Ishikawa (cell line): Measurements from ENCODE around the gene BLOC1S6.

Source experiments
- CEBPB ChIP-seq: IDR thresholded peaks from 2 replicates; pipeline ENCODE4 v1.6.1; 2012
- CREB1 ChIP-seq: IDR thresholded peaks from 2 replicates; pipeline ENCODE4 v1.6.1; 2012; ENCODE audit warnings: low read depth
- EGR1 ChIP-seq: IDR thresholded peaks from 2 replicates; pipeline ENCODE4 v1.6.1; 2012
- EP300 ChIP-seq: IDR thresholded peaks from 2 replicates; pipeline ENCODE4 v1.6.1; 2012; ENCODE audit warnings: borderline replicate concordance
- FOXM1 ChIP-seq: IDR thresholded peaks from 2 replicates; pipeline ENCODE4 v1.6.1; 2012; ENCODE audit warnings: low read depth, borderline replicate concordance
- MAX ChIP-seq: IDR thresholded peaks from 2 replicates; pipeline ENCODE4 v1.6.1; 2012
- NFIC ChIP-seq: IDR thresholded peaks from 2 replicates; pipeline ENCODE4 v1.6.1; 2012
- RAD21 ChIP-seq: IDR thresholded peaks from 2 replicates; pipeline ENCODE4 v1.6.1; 2012; ENCODE audit warnings: low read depth
- REST ChIP-seq: IDR thresholded peaks from 2 replicates; pipeline ENCODE4 v1.6.1; 2012; ENCODE audit warnings: low read depth, mild to moderate bottlenecking
- TAF1 ChIP-seq: IDR thresholded peaks from 2 replicates; pipeline ENCODE4 v1.6.1; 2012; ENCODE audit warnings: low read depth, mild to moderate bottlenecking
- TCF12 ChIP-seq: IDR thresholded peaks from 2 replicates; pipeline ENCODE4 v1.6.1; 2012; ENCODE audit warnings: low read depth
- TEAD4 ChIP-seq: IDR thresholded peaks from 2 replicates; pipeline ENCODE4 v1.6.1; 2012
- USF1 ChIP-seq: IDR thresholded peaks from 2 replicates; pipeline ENCODE4 v1.6.1; 2012
- YY1 ChIP-seq: IDR thresholded peaks from 2 replicates; pipeline ENCODE4 v1.6.1; 2012; ENCODE audit warnings: low read depth
- ZBTB7A ChIP-seq: IDR thresholded peaks from 2 replicates; pipeline ENCODE4 v1.6.1; 2012; ENCODE audit warnings: low read depth

BLOC1S6 gene

GRCh38 chr15:45543051-45543450, 44.1 kb upstream of the BLOC1S6 start:
- no peak for TF ChIP-seq CEBPB
- no peak for TF ChIP-seq TEAD4
- no peak for TF ChIP-seq FOXM1
- TF ChIP-seq RAD21 = no peak
- TF ChIP-seq USF1 = no peak
- TF ChIP-seq TCF12 = no peak

- TF ChIP-seq MAX = no peak
These were observed 42.7 kb upstream of the BLOC1S6 start for GRCh38 chr15:45544266-45545023.

DNA sequence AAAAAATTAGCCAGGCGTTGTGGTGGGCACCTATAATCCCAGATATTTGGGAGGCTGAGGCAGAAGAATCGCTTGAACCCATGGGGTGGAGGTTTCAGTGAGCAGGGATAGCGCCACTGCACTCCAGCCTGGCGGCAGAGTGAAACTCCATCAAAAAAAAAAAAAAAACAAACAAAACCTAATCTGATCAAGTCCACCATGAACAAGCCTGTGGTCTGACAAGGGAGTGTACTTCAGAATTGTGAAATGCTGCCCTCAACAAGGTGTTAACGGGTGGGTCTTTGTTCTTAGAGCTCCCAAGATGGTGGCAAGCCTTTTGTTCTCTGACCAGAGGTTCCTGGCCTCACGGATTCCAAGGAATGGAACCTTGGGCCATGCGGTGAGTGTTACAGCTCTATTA, 40.4 kb upstream of the BLOC1S6 start:
- no peak for TF ChIP-seq ZBTB7A
- no peak for TF ChIP-seq EGR1
- TF ChIP-seq CEBPB = no peak
- TF ChIP-seq USF1 = no peak
- TF ChIP-seq TCF12 = no peak
- no peak for TF ChIP-seq NFIC
- TF ChIP-seq TEAD4 = no peak
- TF ChIP-seq MAX = no peak
- TF ChIP-seq RAD21 = no peak
- no peak for TF ChIP-seq REST
- no peak for TF ChIP-seq CREB1
- TF ChIP-seq YY1 = no peak
- no peak for TF ChIP-seq FOXM1
- no peak for TF ChIP-seq TAF1
- no peak for TF ChIP-seq EP300

DNA sequence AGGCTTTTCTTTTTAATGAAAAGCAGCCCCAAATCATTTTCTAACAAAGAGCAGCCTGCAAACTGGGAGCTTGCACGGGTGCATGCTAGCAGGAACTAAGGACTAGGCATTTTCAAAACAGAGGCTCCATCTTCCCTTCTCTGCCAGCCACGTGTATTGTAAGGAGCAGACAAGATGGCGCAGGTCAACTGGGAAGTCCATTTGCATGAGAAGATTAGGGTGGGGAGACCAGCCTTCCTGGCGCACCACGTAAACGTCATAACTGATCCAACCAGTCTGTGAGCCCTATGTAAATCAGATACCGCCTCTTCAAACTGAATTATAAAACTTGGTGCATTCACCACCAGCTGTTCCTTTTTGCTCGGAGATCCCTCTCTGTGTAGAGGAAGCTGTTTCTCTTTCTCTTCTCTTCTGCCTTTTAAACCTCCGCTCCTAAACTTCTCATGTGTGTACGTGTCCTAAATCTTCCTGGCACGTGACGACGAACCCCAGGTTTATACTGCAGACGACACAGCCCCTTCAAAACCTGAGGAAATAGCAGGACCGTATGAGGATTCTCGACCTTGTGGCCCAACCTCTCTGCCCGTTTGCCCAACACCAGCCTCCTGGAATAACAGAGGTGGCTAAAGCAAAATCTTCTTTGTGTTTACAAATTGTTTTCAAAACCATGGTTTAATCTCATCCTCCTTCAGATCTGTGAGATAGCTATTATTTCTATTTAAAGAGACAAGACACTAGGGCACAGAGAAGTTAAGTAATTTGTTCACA, 38.2 kb upstream of the BLOC1S6 start:
- no peak for TF ChIP-seq EP300
- TF ChIP-seq CREB1 = no peak
- no peak for TF ChIP-seq USF1
- no peak for TF ChIP-seq REST
- no peak for TF ChIP-seq TCF12
- no peak for TF ChIP-seq YY1
- TF ChIP-seq EGR1 = no peak
- no peak for TF ChIP-seq CEBPB

DNA sequence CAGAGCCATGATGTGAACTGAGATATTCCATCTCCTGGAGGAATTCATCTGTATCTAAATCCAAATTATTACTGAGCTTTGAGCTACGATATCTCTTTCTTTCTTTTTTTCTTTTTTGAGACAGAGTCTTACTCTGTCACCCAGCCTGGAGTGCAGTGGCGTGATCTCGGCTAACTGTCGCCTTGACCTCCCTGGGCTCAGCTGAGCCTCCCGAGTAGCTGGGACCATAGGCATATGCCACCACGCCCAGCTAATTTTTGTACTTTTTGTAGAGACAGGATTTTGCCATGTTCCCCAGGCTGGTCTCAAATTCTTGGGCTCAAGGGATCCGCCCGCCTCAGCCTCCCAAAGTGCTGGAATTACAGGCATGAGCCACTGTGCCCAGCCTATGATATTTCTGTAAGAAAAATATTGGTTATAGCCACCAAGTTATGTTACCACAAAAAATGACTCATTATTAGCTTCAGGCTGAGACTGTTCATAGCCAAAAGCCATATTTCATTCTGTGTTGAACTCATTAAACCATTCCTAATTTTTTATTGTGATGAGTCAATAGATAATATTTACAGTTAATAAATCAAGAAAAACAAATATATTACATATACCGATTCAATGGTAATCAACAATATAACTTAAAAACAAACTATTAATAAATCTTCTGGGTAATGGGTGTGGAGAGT, 37.5 kb upstream of the BLOC1S6 start:
- TF ChIP-seq FOXM1 = no peak
- TF ChIP-seq MAX = no peak
- no peak for TF ChIP-seq ZBTB7A
- TF ChIP-seq REST = no peak
- TF ChIP-seq USF1 = no peak
- no peak for TF ChIP-seq RAD21
- no peak for TF ChIP-seq YY1
- no peak for TF ChIP-seq CREB1
- TF ChIP-seq TEAD4 = no peak
- no peak for TF ChIP-seq CEBPB
- TF ChIP-seq TCF12 = no peak
- TF ChIP-seq NFIC = no peak
- TF ChIP-seq TAF1 = no peak
- no peak for TF ChIP-seq EGR1
- no peak for TF ChIP-seq EP300
